ENCODE measurements around the gene TCF7L1.

The TCF7L1 gene

GRCh38 chr2:85165088-85165690 is 32.0 kb downstream of the TCF7L1 start:
- no peak for DNase-seq

GRCh38 chr2:85166021-85166420 is 32.8 kb downstream of the TCF7L1 start:
- no peak for DNase-seq

- DNase-seq = no peak
Observed at GRCh38 chr2:85167479-85167878, 34.3 kb downstream of the TCF7L1 start.

GRCh38 chr2:85168942-85169341 is 35.8 kb downstream of the TCF7L1 start:
- no peak for DNase-seq

GRCh38 chr2:85169581-85169980 is 36.4 kb downstream of the TCF7L1 start:
- no peak for DNase-seq

- no peak for DNase-seq
Observed at GRCh38 chr2:85170938-85171475, 37.8 kb downstream of the TCF7L1 start.

- DNase-seq = no peak
Observed at GRCh38 chr2:85171916-85172315, 38.7 kb downstream of the TCF7L1 start.

- no peak for DNase-seq
Observed at GRCh38 chr2:85173909-85174308, 40.7 kb downstream of the TCF7L1 start.

GRCh38 chr2:85174943-85175342 is 41.8 kb downstream of the TCF7L1 start:
- no peak for DNase-seq

- DNase-seq = no peak
Observed at GRCh38 chr2:85175369-85176299, 42.4 kb downstream of the TCF7L1 start.

GRCh38 chr2:85177031-85177824 is 44.0 kb downstream of the TCF7L1 start:
- no peak for DNase-seq

- no peak for DNase-seq
Observed at GRCh38 chr2:85178154-85178553, 45.0 kb downstream of the TCF7L1 start.

- DNase-seq = no peak
Observed at GRCh38 chr2:85178980-85179411, 45.8 kb downstream of the TCF7L1 start.

GRCh38 chr2:85179541-85179940 is 46.3 kb downstream of the TCF7L1 start:
- DNase-seq = no peak

GRCh38 chr2:85180322-85181133 is 47.3 kb downstream of the TCF7L1 start:
- DNase-seq = no peak

- no peak for DNase-seq
Observed at GRCh38 chr2:85181134-85181631, 48.0 kb downstream of the TCF7L1 start.

GRCh38 chr2:85181844-85182456 is 48.8 kb downstream of the TCF7L1 start:
- DNase-seq = no peak

- DNase-seq = no peak
Observed at GRCh38 chr2:85183076-85183475, 49.9 kb downstream of the TCF7L1 start.

- no peak for DNase-seq
Observed at GRCh38 chr2:85183479-85183878, 50.3 kb downstream of the TCF7L1 start.

GRCh38 chr2:85184231-85184630 is 51.0 kb downstream of the TCF7L1 start:
- no peak for DNase-seq

- no peak for DNase-seq
Observed at GRCh38 chr2:85184990-85185389, 51.8 kb downstream of the TCF7L1 start.

Measured in stimulated activated CD4-positive, alpha-beta T cell treated with anti-CD3 and anti-CD28 coated beads, Interleukin-15, amount 100 ng/mL, for 24 hours (primary cell).